Breast epithelium (tissue), 4 donors: ENCODE data around the gene SDCBP2. TPM values are rescaled to one million over a fixed set of nuclear protein-coding genes. Genes with fewer than 3 reads are reported as not detected.

Experiments
- DNase-seq, 2 donors: peaks; one replicate each; pipeline ENCODE4 v3.0.0-alpha.2; 2019; ENCODE audit warnings: low spot score in 2 of 2
- H3K27ac ChIP-seq, 2 donors: fragments of 200-600 bp; sonication (generic) in 1 of 2; one replicate each; pipeline ENCODE4 v1.5.1; 2016 to 2019; ENCODE audit warnings: mild to moderate bottlenecking in 1 of 2
- H3K27me3 ChIP-seq, 2 donors: fragments of 200-600 bp; sonication (generic) in 1 of 2; one replicate each; pipeline versions ENCODE4 v1.5.1 to v1.6.0; 2017 to 2019; ENCODE audit warnings: control low read depth in 1 of 2, mild to moderate bottlenecking in 1 of 2
- H3K36me3 ChIP-seq: fragments of 200-600 bp; one replicate; pipeline ENCODE4 v1.5.1; 2019
- H3K4me1 ChIP-seq, 2 donors: fragments of 200-600 bp; sonication (generic); one replicate each; pipeline ENCODE4 v1.5.1; 2016 to 2019; ENCODE audit warnings: control low read depth in 1 of 2
- H3K4me3 ChIP-seq, 3 donors: fragments of 200-600 bp; sonication (generic); 1 replicate in 2 of 3; 2 replicates in 1 of 3; pipeline ENCODE4 v1.5.1; 2016 to 2019; ENCODE audit warnings: mild to moderate bottlenecking in 3 of 3, moderate library complexity in 2 of 3
- H3K9me3 ChIP-seq, 2 donors: fragments of 200-600 bp; sonication (generic) in 1 of 2; one replicate each; pipeline ENCODE4 v1.5.1; 2016 to 2019; ENCODE audit warnings: control low read depth in 1 of 2
- CTCF ChIP-seq, 3 donors: fragments of 450-650 bp; IDR thresholded peaks; one replicate each; pipeline ENCODE4 v1.5.1; 2016 to 2017; ENCODE audit warnings: antibody characterized with exemption in 3 of 3, mild to moderate bottlenecking in 3 of 3, moderate library complexity in 3 of 3
- POLR2A ChIP-seq: fragments of 450-650 bp; IDR thresholded peaks from one replicate; pipeline ENCODE4 v1.6.1; 2016; ENCODE audit warnings: antibody characterized with exemption, mild to moderate bottlenecking, moderate library complexity
- POLR2AphosphoS5 ChIP-seq, 3 donors: sonication (generic); formaldehyde crosslinking; IDR thresholded peaks; one replicate each; pipeline ENCODE4 v1.6.1; 2017; ENCODE audit warnings: antibody characterized with exemption in 3 of 3
- intact Hi-C: fragments of 100-400 bp; cut with DNase I; formaldehyde crosslinking; loops from one replicate; pipeline ENCODE4 v1.15.1; 2023; ENCODE audit warnings: low total_unique reads
- total RNA-seq, 3 donors: library from RNA; depleted of rRNA; stranded (reverse); fragments of >200 nt; gene quantifications; one replicate each; pipeline ENCODE4 v1.1.0, GENCODE V29; 2016

SDCBP2 gene
- total RNA-seq, 3 donors from 2014 or later = 5.0 to 10.8 (median 9.8) TPM

DNA sequence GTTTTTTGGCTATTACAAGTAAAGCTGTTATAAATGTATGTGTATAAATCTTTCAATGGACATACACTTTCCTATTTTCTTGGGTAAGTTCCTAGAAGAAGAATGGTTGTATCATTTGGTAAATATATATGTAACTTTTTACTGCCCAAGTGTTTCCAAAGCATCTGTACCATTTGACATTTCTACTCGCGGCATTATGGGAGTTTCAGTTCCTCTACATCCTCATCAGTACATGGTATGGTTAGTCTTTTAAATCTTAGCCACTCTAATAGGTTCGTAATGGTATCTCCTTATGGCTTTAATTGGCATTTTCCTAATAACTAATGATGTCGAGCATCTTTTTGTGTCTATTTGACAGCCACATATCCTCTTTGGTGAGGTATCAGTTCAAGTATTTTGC lies 49.9 kb downstream of the SDCBP2 start:
- Histone ChIP-seq H3K36me3 (no peaks in the 10 kb centered on the region), H3K4me1 (no peaks in the 10 kb centered on the region), H3K9me3 (no peaks in the 10 kb centered on the region), H3K27ac (no peak overlapping the region), H3K4me3 (no peak overlapping the region), H3K27me3 (no peaks in the 10 kb centered on the region)
- TF ChIP-seq POLR2A = no peak
- TF ChIP-seq CTCF (IDR thresholded peaks at IDR 0.05) = no peak
- no peak for TF ChIP-seq POLR2AphosphoS5 (IDR thresholded peaks at IDR 0.05)
- DNase-seq = no peak
- intact Hi-C loops = no loop called here

DNA sequence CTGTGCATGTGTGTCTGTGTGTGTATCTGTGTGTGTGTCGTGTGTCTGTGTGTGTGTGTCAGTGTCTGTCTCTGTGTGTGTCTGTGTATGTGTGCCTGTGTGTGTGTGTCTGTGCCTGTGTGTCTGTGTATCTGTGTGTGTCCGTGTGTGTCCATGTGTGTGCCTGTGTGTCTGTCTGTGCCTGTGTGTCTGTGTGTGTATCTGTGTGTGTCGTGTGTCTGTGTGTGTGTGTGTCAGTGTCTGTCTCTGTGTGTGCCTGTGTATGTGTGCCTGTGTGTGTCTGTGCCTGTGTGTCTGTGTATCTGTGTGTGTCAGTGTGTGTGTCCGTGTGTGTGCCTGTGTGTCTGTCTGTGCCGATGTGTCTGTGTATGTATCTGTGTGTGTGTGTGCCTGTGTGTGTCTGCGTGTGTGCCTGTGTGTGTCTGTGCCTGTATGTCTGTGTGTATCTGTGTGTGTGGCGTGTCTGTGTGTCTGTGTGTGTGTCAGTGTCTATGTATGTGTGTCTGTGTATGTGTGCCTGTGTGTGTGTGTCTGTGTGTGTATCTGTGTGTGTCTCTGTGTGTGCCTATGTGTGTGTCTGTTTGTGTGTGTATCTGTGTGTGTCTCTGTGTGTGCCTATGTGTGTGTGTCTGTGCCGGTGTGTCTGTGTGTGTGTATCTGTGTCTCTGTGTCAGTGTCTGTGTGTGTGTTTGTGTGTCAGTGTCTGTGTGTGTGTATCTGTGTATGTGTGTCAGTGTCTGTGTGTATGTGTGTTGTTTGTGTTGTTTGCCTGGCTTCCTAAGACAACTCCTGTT lies 51.2 kb downstream of the SDCBP2 start:
- no peaks in the 10 kb centered on the region for H3K27me3 ChIP-seq
- no peaks in the 10 kb centered on the region for H3K4me1 ChIP-seq
- no peak overlapping the region for H3K4me3 ChIP-seq
- TF ChIP-seq CTCF (IDR thresholded peaks at IDR 0.05) (no peak), POLR2AphosphoS5 (IDR thresholded peaks at IDR 0.05) (no peak), POLR2A (no peak)
- H3K9me3 ChIP-seq = no peaks in the 10 kb centered on the region
- H3K27ac ChIP-seq = no peak overlapping the region
- H3K36me3 ChIP-seq = no peaks in the 10 kb centered on the region
- intact Hi-C loops = no loop called here
- no peak for DNase-seq

- TF ChIP-seq POLR2A (no peak), CTCF (IDR thresholded peaks at IDR 0.05) (no peak), POLR2AphosphoS5 (IDR thresholded peaks at IDR 0.05) (no peak)
- H3K4me3 ChIP-seq = no peak overlapping the region
- H3K27me3 ChIP-seq = no peaks in the 10 kb centered on the region
- intact Hi-C loops = no loop called here
- H3K27ac ChIP-seq = no peak overlapping the region
- H3K9me3 ChIP-seq = no peaks in the 10 kb centered on the region
- H3K36me3 ChIP-seq = no peaks in the 10 kb centered on the region
- no peak for DNase-seq
- no peaks in the 10 kb centered on the region for H3K4me1 ChIP-seq
Measured at GRCh38 chr20:1275919-1276318, 53.0 kb downstream of the SDCBP2 start.

- H3K4me3 ChIP-seq = no peak overlapping the region
- no peak overlapping the region for H3K27ac ChIP-seq
- H3K9me3 ChIP-seq = no peaks in the 10 kb centered on the region
- DNase-seq = no peak
- TF ChIP-seq POLR2A (no peak), CTCF (IDR thresholded peaks at IDR 0.05) (no peak), POLR2AphosphoS5 (IDR thresholded peaks at IDR 0.05) (no peak)
- no peaks in the 10 kb centered on the region for H3K27me3 ChIP-seq
- H3K36me3 ChIP-seq = no peaks in the 10 kb centered on the region
- intact Hi-C loops = no loop called here
- no peaks in the 10 kb centered on the region for H3K4me1 ChIP-seq
Measured at GRCh38 chr20:1274485-1275311, 54.2 kb downstream of the SDCBP2 start.

- DNase-seq = no peak
- H3K36me3 ChIP-seq = no peaks in the 10 kb centered on the region
- TF ChIP-seq POLR2AphosphoS5 (IDR thresholded peaks at IDR 0.05) (no peak), CTCF (IDR thresholded peaks at IDR 0.05) (no peak), POLR2A (no peak)
- no peak overlapping the region for H3K4me3 ChIP-seq
- H3K9me3 ChIP-seq = no peaks in the 10 kb centered on the region
- H3K4me1 ChIP-seq = no peaks in the 10 kb centered on the region
- H3K27me3 ChIP-seq = no peaks in the 10 kb centered on the region
- H3K27ac ChIP-seq = no peak overlapping the region
- intact Hi-C loops = no loop called here
Measured at GRCh38 chr20:1273366-1273765, 55.6 kb downstream of the SDCBP2 start.
